Osteocyte (in vitro differentiated cells): ENCODE measurements around the gene CDCP2. TPM values are rescaled to one million over a fixed set of nuclear protein-coding genes. Genes with fewer than 3 reads are reported as not detected.

Experiments used
- DNase-seq: peaks from one replicate; pipeline ENCODE4 v3.0.0; 2021; ENCODE audit warnings: mixed read lengths; ENCODE audit not compliant: unreplicated experiment; ENCODE audit errors: extremely low spot score
- H3K27ac Mint-ChIP-seq: one replicate; pipeline ENCODE4 v1.8.0; 2021; ENCODE audit warnings: mild to moderate bottlenecking, mixed read lengths; ENCODE audit not compliant: unreplicated experiment
- H3K27me3 Mint-ChIP-seq: one replicate; pipeline ENCODE4 v1.8.0; 2021; ENCODE audit warnings: mixed read lengths; ENCODE audit not compliant: unreplicated experiment
- H3K36me3 Mint-ChIP-seq: one replicate; pipeline ENCODE4 v1.8.0; 2021; ENCODE audit warnings: mixed read lengths; ENCODE audit not compliant: unreplicated experiment
- H3K4me1 Mint-ChIP-seq: one replicate; pipeline ENCODE4 v1.8.0; 2021; ENCODE audit warnings: mixed read lengths; ENCODE audit not compliant: unreplicated experiment
- H3K4me3 Mint-ChIP-seq: one replicate; pipeline ENCODE4 v1.8.0; 2021; ENCODE audit warnings: mild to moderate bottlenecking, moderate library complexity, mixed read lengths; ENCODE audit not compliant: unreplicated experiment
- H3K9me3 Mint-ChIP-seq: one replicate; pipeline ENCODE4 v1.8.0; 2021; ENCODE audit warnings: mixed read lengths; ENCODE audit not compliant: unreplicated experiment
- CTCF ChIP-seq: fragments of 200-600 bp; sonication (generic); IDR thresholded peaks from 2 replicates; pipeline ENCODE4 v1.5.0; 2021; ENCODE audit warnings: antibody characterized with exemption, mild to moderate bottlenecking, moderate library complexity
- total RNA-seq: library from RNA; stranded (reverse); gene quantifications from 2 replicates; pipeline ENCODE4 v1.2.1, GENCODE V29; 2021

The CDCP2 gene
- total RNA-seq, 1 donor from 2014 or later, result not detected

- TF ChIP-seq CTCF, result peak; percentile 57
- Mint-ChIP-seq H3K9me3 (no peaks in the 10 kb centered on the region), H3K4me1 (peaks cover 10% of the 10 kb centered on the region), H3K27ac (no peak overlapping the region), H3K27me3 (peaks cover 17% of the 10 kb centered on the region), H3K4me3 (no peak overlapping the region), H3K36me3 (no peaks in the 10 kb centered on the region)
- DNase-seq, result no peak
Measured at GRCh38 chr1:54125386-54126070, 27.3 kb downstream of the CDCP2 start.

- Mint-ChIP-seq H3K9me3 (no peaks in the 10 kb centered on the region), H3K4me3 (no peak overlapping the region), H3K36me3 (no peaks in the 10 kb centered on the region), H3K27ac (no peak overlapping the region), H3K27me3 (peaks cover 16% of the 10 kb centered on the region), H3K4me1 (peaks cover 10% of the 10 kb centered on the region)
- no peak for DNase-seq
- no peak for TF ChIP-seq CTCF
Measured at GRCh38 chr1:54124906-54125305, 27.9 kb downstream of the CDCP2 start.

- Mint-ChIP-seq H3K9me3 (no peaks in the 10 kb centered on the region), H3K27ac (no peak overlapping the region), H3K27me3 (peaks cover 16% of the 10 kb centered on the region), H3K4me3 (no peak overlapping the region), H3K4me1 (peaks cover 10% of the 10 kb centered on the region), H3K36me3 (no peaks in the 10 kb centered on the region)
- TF ChIP-seq CTCF, result no peak
- no peak for DNase-seq
Measured at GRCh38 chr1:54124472-54124871, 28.3 kb downstream of the CDCP2 start.

- DNase-seq, result no peak
- Mint-ChIP-seq H3K4me1 (peaks cover 10% of the 10 kb centered on the region), H3K9me3 (no peaks in the 10 kb centered on the region), H3K27ac (no peak overlapping the region), H3K36me3 (no peaks in the 10 kb centered on the region), H3K27me3 (peaks cover 12% of the 10 kb centered on the region), H3K4me3 (no peak overlapping the region)
- TF ChIP-seq CTCF, result no peak
Measured at GRCh38 chr1:54122992-54123391, 29.8 kb downstream of the CDCP2 start.

- no peak for TF ChIP-seq CTCF
- Mint-ChIP-seq H3K4me3 (peak overlapping the region; percentile 50), H3K27ac (no peak overlapping the region), H3K4me1 (peaks cover 10% of the 10 kb centered on the region), H3K27me3 (peaks cover 4% of the 10 kb centered on the region), H3K9me3 (no peaks in the 10 kb centered on the region), H3K36me3 (no peaks in the 10 kb centered on the region)
- DNase-seq, result no peak
Measured at GRCh38 chr1:54122135-54122751, 30.6 kb downstream of the CDCP2 start.
